PC-3 (cell line): Measurements from ENCODE around the gene SRCAP.

ENCODE experiments used
- CTCF ChIP-seq: fragments of 300-600 bp; sonication (generic); conservative IDR thresholded peaks from 2 replicates; pipeline ENCODE4 v1.5.1; 2017; ENCODE audit warnings: antibody characterized with exemption, low read depth, mild to moderate bottlenecking, low read length
- EZH2phosphoT487 ChIP-seq: fragments of 300-600 bp; sonication (generic); IDR thresholded peaks from 2 replicates; pipeline ENCODE4 v1.6.1; 2018; ENCODE audit warnings: mild to moderate bottlenecking, antibody characterized with exemption, low read length, borderline replicate concordance

GRCh38 chr16:30678586-30678970 is 20.4 kb upstream of the SRCAP start:
- no peak for TF ChIP-seq CTCF
- TF ChIP-seq EZH2phosphoT487 = no peak
